HCT116 (cell line): ENCODE results near the gene OBSL1.

Experiments
- CEBPB ChIP-seq: IDR thresholded peaks from 2 replicates; pipeline ENCODE4 v1.6.1; 2012; ENCODE audit warnings: low read depth
- EZH2 ChIP-seq: fragments of 200-600 bp; sonication (generic); IDR thresholded peaks from 2 replicates; pipeline ENCODE4 v1.6.1; 2017; ENCODE audit warnings: antibody characterized with exemption, mixed run types
- JUND ChIP-seq: IDR thresholded peaks from 2 replicates; pipeline ENCODE4 v1.6.1; 2012
- POLR2A ChIP-seq: IDR thresholded peaks from 2 replicates; pipeline ENCODE4 v1.7.0; 2011; ENCODE audit warnings: borderline replicate concordance; ENCODE audit not compliant: insufficient read depth, insufficient read length; ENCODE audit errors: extremely low read depth
- POLR2AphosphoS5 ChIP-seq: IDR thresholded peaks from 2 replicates; pipeline ENCODE4 v1.6.1; 2011; ENCODE audit warnings: mild to moderate bottlenecking, low read depth, low read length, moderate library complexity
- RAD21 ChIP-seq: IDR thresholded peaks from 2 replicates; pipeline ENCODE4 v1.6.1; 2012; ENCODE audit warnings: low read depth, mild to moderate bottlenecking
- YY1 ChIP-seq: IDR thresholded peaks from 2 replicates; pipeline ENCODE4 v1.6.1; 2011; ENCODE audit warnings: low read length, low read depth, moderate library complexity, mild to moderate bottlenecking; ENCODE audit not compliant: insufficient replicate concordance; ENCODE audit errors: extremely low read depth
- ZNF274 ChIP-seq: fragments of 200-500 bp; sonication (Bioruptor generic); IDR thresholded peaks from 2 replicates; pipeline ENCODE4 v1.6.1; 2014; ENCODE audit warnings: mild to moderate bottlenecking, low read depth, low read length, inconsistent platforms
- TF ChIP-seq, protein P1 (sequence below), 3 experiments: fragments of 200-600 bp in 1 of 3; sonication (generic) in 1 of 3; IDR thresholded peaks in 2 of 3; conservative IDR thresholded peaks in 1 of 3; 2 replicates each; pipeline ENCODE4 v1.5.1; 2012 to 2017; ENCODE audit warnings: low read depth in 2 of 3, low read length in 2 of 3, antibody characterized with exemption in 1 of 3, borderline replicate concordance in 1 of 3, control low read depth in 1 of 3, mild to moderate bottlenecking in 1 of 3, mixed read lengths in 1 of 3, mixed run types in 1 of 3, moderate library complexity in 1 of 3; ENCODE audit not compliant: insufficient read depth in 1 of 3
- TF ChIP-seq, protein P2 (sequence below): IDR thresholded peaks from 2 replicates; pipeline ENCODE4 v1.6.1; 2012; ENCODE audit warnings: low read depth
- TF ChIP-seq, protein P3 (sequence below): IDR thresholded peaks from 2 replicates; pipeline ENCODE4 v1.6.1; 2011; ENCODE audit warnings: mild to moderate bottlenecking, low read length, moderate library complexity; ENCODE audit not compliant: insufficient replicate concordance; ENCODE audit errors: extremely low read depth

DNA sequence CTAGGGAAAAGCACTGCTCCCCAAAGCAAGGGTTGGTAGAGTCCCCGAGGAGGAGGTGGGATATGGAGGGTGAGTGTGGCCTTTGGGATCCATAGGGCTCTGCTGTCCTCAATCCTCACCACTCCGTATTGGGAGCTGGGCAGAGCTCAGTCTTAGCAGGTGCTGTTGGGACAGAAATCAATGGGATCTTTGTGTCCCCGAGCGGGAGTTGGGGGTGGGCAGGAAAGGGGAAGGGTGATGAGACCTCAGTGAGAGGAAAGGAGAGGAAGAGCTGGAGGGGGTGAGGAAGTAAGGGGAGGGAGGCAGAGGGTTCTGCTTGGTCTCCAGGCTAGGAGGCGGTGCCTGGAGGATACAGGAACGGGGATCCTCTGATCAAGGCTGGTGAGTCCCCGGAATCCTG lies 54.5 kb downstream of the OBSL1 start:
- TF ChIP-seq, protein P1, sequence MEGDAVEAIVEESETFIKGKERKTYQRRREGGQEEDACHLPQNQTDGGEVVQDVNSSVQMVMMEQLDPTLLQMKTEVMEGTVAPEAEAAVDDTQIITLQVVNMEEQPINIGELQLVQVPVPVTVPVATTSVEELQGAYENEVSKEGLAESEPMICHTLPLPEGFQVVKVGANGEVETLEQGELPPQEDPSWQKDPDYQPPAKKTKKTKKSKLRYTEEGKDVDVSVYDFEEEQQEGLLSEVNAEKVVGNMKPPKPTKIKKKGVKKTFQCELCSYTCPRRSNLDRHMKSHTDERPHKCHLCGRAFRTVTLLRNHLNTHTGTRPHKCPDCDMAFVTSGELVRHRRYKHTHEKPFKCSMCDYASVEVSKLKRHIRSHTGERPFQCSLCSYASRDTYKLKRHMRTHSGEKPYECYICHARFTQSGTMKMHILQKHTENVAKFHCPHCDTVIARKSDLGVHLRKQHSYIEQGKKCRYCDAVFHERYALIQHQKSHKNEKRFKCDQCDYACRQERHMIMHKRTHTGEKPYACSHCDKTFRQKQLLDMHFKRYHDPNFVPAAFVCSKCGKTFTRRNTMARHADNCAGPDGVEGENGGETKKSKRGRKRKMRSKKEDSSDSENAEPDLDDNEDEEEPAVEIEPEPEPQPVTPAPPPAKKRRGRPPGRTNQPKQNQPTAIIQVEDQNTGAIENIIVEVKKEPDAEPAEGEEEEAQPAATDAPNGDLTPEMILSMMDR (IDR thresholded peaks at IDR 0.05 in 2 of 3, conservative IDR thresholded peaks at IDR 0.05 in 1 of 3; ENCODE audit: borderline replicate concordance in 1 of 3, insufficient read depth in 1 of 3, low read depth in 2 of 3, low read length in 2 of 3): no peak
- no peak for TF ChIP-seq ZNF274
- TF ChIP-seq POLR2AphosphoS5: no peak
- TF ChIP-seq POLR2A: no peak
- TF ChIP-seq EZH2: no peak
- TF ChIP-seq, protein P2, sequence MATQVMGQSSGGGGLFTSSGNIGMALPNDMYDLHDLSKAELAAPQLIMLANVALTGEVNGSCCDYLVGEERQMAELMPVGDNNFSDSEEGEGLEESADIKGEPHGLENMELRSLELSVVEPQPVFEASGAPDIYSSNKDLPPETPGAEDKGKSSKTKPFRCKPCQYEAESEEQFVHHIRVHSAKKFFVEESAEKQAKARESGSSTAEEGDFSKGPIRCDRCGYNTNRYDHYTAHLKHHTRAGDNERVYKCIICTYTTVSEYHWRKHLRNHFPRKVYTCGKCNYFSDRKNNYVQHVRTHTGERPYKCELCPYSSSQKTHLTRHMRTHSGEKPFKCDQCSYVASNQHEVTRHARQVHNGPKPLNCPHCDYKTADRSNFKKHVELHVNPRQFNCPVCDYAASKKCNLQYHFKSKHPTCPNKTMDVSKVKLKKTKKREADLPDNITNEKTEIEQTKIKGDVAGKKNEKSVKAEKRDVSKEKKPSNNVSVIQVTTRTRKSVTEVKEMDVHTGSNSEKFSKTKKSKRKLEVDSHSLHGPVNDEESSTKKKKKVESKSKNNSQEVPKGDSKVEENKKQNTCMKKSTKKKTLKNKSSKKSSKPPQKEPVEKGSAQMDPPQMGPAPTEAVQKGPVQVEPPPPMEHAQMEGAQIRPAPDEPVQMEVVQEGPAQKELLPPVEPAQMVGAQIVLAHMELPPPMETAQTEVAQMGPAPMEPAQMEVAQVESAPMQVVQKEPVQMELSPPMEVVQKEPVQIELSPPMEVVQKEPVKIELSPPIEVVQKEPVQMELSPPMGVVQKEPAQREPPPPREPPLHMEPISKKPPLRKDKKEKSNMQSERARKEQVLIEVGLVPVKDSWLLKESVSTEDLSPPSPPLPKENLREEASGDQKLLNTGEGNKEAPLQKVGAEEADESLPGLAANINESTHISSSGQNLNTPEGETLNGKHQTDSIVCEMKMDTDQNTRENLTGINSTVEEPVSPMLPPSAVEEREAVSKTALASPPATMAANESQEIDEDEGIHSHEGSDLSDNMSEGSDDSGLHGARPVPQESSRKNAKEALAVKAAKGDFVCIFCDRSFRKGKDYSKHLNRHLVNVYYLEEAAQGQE: no peak
- no peak for TF ChIP-seq YY1
- TF ChIP-seq CEBPB: no peak
- TF ChIP-seq, protein P3, sequence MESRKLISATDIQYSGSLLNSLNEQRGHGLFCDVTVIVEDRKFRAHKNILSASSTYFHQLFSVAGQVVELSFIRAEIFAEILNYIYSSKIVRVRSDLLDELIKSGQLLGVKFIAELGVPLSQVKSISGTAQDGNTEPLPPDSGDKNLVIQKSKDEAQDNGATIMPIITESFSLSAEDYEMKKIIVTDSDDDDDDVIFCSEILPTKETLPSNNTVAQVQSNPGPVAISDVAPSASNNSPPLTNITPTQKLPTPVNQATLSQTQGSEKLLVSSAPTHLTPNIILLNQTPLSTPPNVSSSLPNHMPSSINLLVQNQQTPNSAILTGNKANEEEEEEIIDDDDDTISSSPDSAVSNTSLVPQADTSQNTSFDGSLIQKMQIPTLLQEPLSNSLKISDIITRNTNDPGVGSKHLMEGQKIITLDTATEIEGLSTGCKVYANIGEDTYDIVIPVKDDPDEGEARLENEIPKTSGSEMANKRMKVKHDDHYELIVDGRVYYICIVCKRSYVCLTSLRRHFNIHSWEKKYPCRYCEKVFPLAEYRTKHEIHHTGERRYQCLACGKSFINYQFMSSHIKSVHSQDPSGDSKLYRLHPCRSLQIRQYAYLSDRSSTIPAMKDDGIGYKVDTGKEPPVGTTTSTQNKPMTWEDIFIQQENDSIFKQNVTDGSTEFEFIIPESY: no peak
- no peak for TF ChIP-seq RAD21
- TF ChIP-seq JUND: no peak
